A549 (cell line): Measurements from ENCODE around the gene TRA2B. TPM values are rescaled to one million over a fixed set of nuclear protein-coding genes. Genes with fewer than 3 reads are reported as not detected.

ENCODE experiments used
- ATAC-seq, 2 experiments: fragments of 200-7000 bp in 1 of 2; fragments of >200 bp in 1 of 2; cut with Nextera tagmentation in 1 of 2; cut with Tn5 transposase in 1 of 2; 3 replicates each; pipeline versions ENCODE4 v1.8.0 to v1.9.1; 2018 to 2020; ENCODE audit warnings: mild to moderate bottlenecking in 1 of 2, moderate library complexity in 1 of 2
- CTCF ChIA-PET: fragments of 300-600 bp; sonication (Branson Sonifier 250); formaldehyde crosslinking; extraction: SDS; loops from one replicate; lab custom pipeline; 2021; ENCODE audit warnings: antibody characterized with exemption, inconsistent platforms; lab: Yijun Ruan, JAX
- POLR2A ChIA-PET: fragments of 350-600 bp; formaldehyde crosslinking; extraction: SDS; loops from one replicate; lab custom pipeline; 2021; ENCODE audit warnings: antibody characterized with exemption, inconsistent platforms; lab: Yijun Ruan, JAX
- DNase-seq, 2 experiments: peaks; one replicate each; pipeline versions ENCODE4 v3.0.0 to v3.0.0-alpha.2; 2011 to 2016; ENCODE audit warnings: low read depth in 1 of 2, low spot score in 1 of 2
- FAIRE-seq: peaks from 2 replicates; lab custom pipeline; 2011; peaks lifted over from hg19 to GRCh38; lab: Jason Lieb, UNC
- H3K27ac ChIP-seq, 2 experiments: fragments of >200 bp; sonication (Bioruptor Twin); formaldehyde crosslinking; 3 replicates each; pipeline ENCODE4 v1.5.1; 2016 to 2017
- H3K4me1 ChIP-seq: fragments of >200 bp; sonication (Bioruptor Twin); formaldehyde crosslinking; 3 replicates; pipeline ENCODE4 v1.6.1; 2016
- H3K4me2 ChIP-seq: fragments of >200 bp; sonication (Bioruptor Twin); formaldehyde crosslinking; 3 replicates; pipeline ENCODE4 v1.6.1; 2016
- H3K4me3 ChIP-seq: fragments of >200 bp; sonication (Bioruptor Twin); formaldehyde crosslinking; 3 replicates; pipeline ENCODE4 v1.5.1; 2016
- H3K9me3 ChIP-seq: fragments of >200 bp; sonication (Bioruptor Twin); formaldehyde crosslinking; 3 replicates; pipeline ENCODE4 v1.6.1; 2016
- CHD2 ChIP-seq: fragments of 150-350 bp; IDR thresholded peaks from 2 replicates; pipeline ENCODE4 v1.6.1; 2014; ENCODE audit warnings: low read length; ENCODE audit not compliant: partially characterized antibody
- E2F6 ChIP-seq: IDR thresholded peaks from 2 replicates; pipeline ENCODE4 v1.6.1; 2012; ENCODE audit warnings: low read depth, borderline replicate concordance
- EHMT2 ChIP-seq: fragments of 200-600 bp; sonication (generic); IDR thresholded peaks from 2 replicates; pipeline ENCODE4 v1.6.1; 2016; ENCODE audit warnings: antibody characterized with exemption, low read depth, mild to moderate bottlenecking, moderate library complexity
- HDAC2 ChIP-seq: fragments of 200-600 bp; sonication (generic); IDR thresholded peaks from 2 replicates; pipeline ENCODE4 v1.6.1; 2016
- HEYL ChIP-seq: fragments of 250-450 bp; sonication (Bioruptor Pico); IDR thresholded peaks from 2 replicates; pipeline ENCODE4 v1.8.0; 2021; ENCODE audit warnings: mild to moderate bottlenecking, moderate library complexity
- HMGXB4 ChIP-seq: fragments of 250-450 bp; sonication (Bioruptor Pico); IDR thresholded peaks from 2 replicates; pipeline ENCODE4 v1.5.0; 2021; ENCODE audit warnings: mild to moderate bottlenecking, moderate library complexity, borderline replicate concordance
- HOXA7 ChIP-seq: fragments of 250-450 bp; sonication (Bioruptor Pico); IDR thresholded peaks from 2 replicates; pipeline ENCODE4 v1.5.0; 2020; ENCODE audit warnings: mild to moderate bottlenecking, moderate library complexity
- KDM5A ChIP-seq: fragments of 200-600 bp; sonication (generic); IDR thresholded peaks from 2 replicates; pipeline ENCODE4 v1.6.1; 2016; ENCODE audit warnings: antibody characterized with exemption, mild to moderate bottlenecking
- POLR2A ChIP-seq: IDR thresholded peaks from 2 replicates; pipeline ENCODE4 v1.6.1; 2012; ENCODE audit warnings: mild to moderate bottlenecking, low read length
- POLR2AphosphoS2 ChIP-seq: conservative IDR thresholded peaks from 2 replicates; pipeline ENCODE4 v1.6.1; 2012; ENCODE audit warnings: low read length, improper control_type of control experiment, inconsistent platforms
- RAD21 ChIP-seq, 2 experiments: fragments of >200 bp in 1 of 2; sonication (Bioruptor Twin) in 1 of 2; formaldehyde crosslinking in 1 of 2; IDR thresholded peaks in 1 of 2; conservative IDR thresholded peaks in 1 of 2; 2 replicates in 1 of 2; 3 replicates in 1 of 2; pipeline ENCODE4 v1.6.1; 2012 to 2018; ENCODE audit warnings: inconsistent platforms in 1 of 2
- SREBF2 ChIP-seq: fragments of 450-650 bp; IDR thresholded peaks from 2 replicates; pipeline ENCODE4 v1.6.1; 2014; ENCODE audit warnings: mild to moderate bottlenecking, moderate library complexity
- TFCP2L1 ChIP-seq: fragments of 250-450 bp; sonication (Bioruptor Pico); IDR thresholded peaks from 2 replicates; pipeline ENCODE4 v1.5.0; 2021; ENCODE audit warnings: mild to moderate bottlenecking
- ZFP36 ChIP-seq: fragments of 450-650 bp; IDR thresholded peaks from 2 replicates; pipeline ENCODE4 v1.6.1; 2014; ENCODE audit warnings: borderline replicate concordance; ENCODE audit not compliant: partially characterized antibody
- ZNF302 ChIP-seq: fragments of 250-450 bp; sonication (Bioruptor Pico); IDR thresholded peaks from 2 replicates; pipeline ENCODE4 v1.9.0; 2021; ENCODE audit warnings: inconsistent platforms, mild to moderate bottlenecking, moderate library complexity
- ZSCAN20 ChIP-seq: fragments of 250-450 bp; sonication (Bioruptor Pico); IDR thresholded peaks from 2 replicates; pipeline ENCODE4 v1.8.0; 2022; ENCODE audit warnings: mild to moderate bottlenecking, moderate library complexity
- WGBS: methylation state at CpG from one replicate; pipeline ENCODE4 v1.1.6; 2017; ENCODE audit errors: missing lambda C conversion rate; 5-methylcytosine and 5-hydroxymethylcytosine counted together
- polyA plus RNA-seq, 4 experiments: library from polyadenylated mRNA; depleted of rRNA in 3 of 4; stranded (reverse); fragments of >200 nt; fragmentation: RNase III in 1 of 4; extraction: RNeasy Plus Mini Kit Qiagen cat#74134 plus additional on column Dnase treatment in 1 of 4; gene quantifications; 2 replicates in 3 of 4; 3 replicates in 1 of 4; pipeline ENCODE4 v1.2.3, GENCODE V29; 2011 to 2017

Gene TRA2B
- polyA plus RNA-seq, 2 of the 4 experiments (the other 2 are of a cell fraction) = 193 to 273 TPM

- ATAC-seq = peak in 1 of 2 experiments; percentile 17; a peak in 2 of 6 replicates
- DNase-seq = no peak
- no peaks in the 10 kb centered on the region for H3K9me3 ChIP-seq
- ChIA-PET POLR2A (interaction anchor here (2.9 kb wide), 1 partner anchor 8 kb away, joined by 25 read pairs; the partner anchor contains the start of gene TRA2B), CTCF (interaction anchor here (1.1 to 2.3 kb wide), 3 partner anchors 8 to 252 kb away, joined by 3 to 6 read pairs (median 3); no protein-coding TSS in a partner anchor)
- peaks cover 93% of the 10 kb centered on the region for H3K4me1 ChIP-seq
- peak overlapping the region; percentile 76 for H3K4me2 ChIP-seq
- H3K27ac ChIP-seq = no peak overlapping the region
- WGBS = 17% methylated on average over 3 of the region's 3 CpGs
- peak; percentile 38 for TF ChIP-seq POLR2AphosphoS2
- TF ChIP-seq CHD2 = no peak
- peak overlapping the region; percentile 9; the same call in 1 of the 3 replicates for H3K4me3 ChIP-seq
- FAIRE-seq = no peak
Observed at GRCh38 chr3:185929192-185930151, 8.3 kb downstream of the TRA2B start.

GRCh38 chr3:185928496-185928895 lies 9.3 kb downstream of the TRA2B start:
- POLR2A ChIA-PET = interaction anchor here (2.9 kb wide), 1 partner anchor 9 kb away, joined by 25 read pairs; the partner anchor contains the start of gene TRA2B
- peaks cover 88% of the 10 kb centered on the region for H3K4me1 ChIP-seq
- WGBS = 10% methylated on average over 1 of the region's 1 CpG
- CTCF ChIA-PET = interaction anchor here (1.1 to 2.3 kb wide), 4 partner anchors 7 to 251 kb away, joined by 3 to 9 read pairs (median 6); partner anchors contain the start of gene TRA2B
- TF ChIP-seq HOXA7 (CRISPR knock-in tag) = no peak
- TF ChIP-seq TFCP2L1 = no peak
- no peak for TF ChIP-seq HEYL
- TF ChIP-seq E2F6 = no peak
- TF ChIP-seq HMGXB4 = no peak
- TF ChIP-seq KDM5A = no peak
- no peak for TF ChIP-seq SREBF2
- no peak for TF ChIP-seq ZSCAN20 (CRISPR knock-in tag)
- no peak for TF ChIP-seq EHMT2
- TF ChIP-seq RAD21 (conservative IDR thresholded peaks at IDR 0.05 in 1 of 2, IDR thresholded peaks at IDR 0.05 in 1 of 2) = no peak
- TF ChIP-seq HDAC2 = no peak
- no peak for TF ChIP-seq POLR2A
- no peak for TF ChIP-seq ZNF302 (CRISPR knock-in tag)
- TF ChIP-seq, all 56 proteins: peak for 0
- no peak for ATAC-seq
- H3K4me2 ChIP-seq = peak overlapping the region; percentile 76
- no peak overlapping the region for H3K4me3 ChIP-seq
- no peaks in the 10 kb centered on the region for H3K9me3 ChIP-seq
- no peak for DNase-seq
- FAIRE-seq = no peak
- H3K27ac ChIP-seq = no peak overlapping the region

- H3K27ac ChIP-seq = no peak overlapping the region
- POLR2A ChIA-PET = interaction anchor here (0.8 to 2.9 kb wide), 2 partner anchors 10 to 32 kb away, joined by 4 to 25 read pairs; partner anchors contain the start of gene TRA2B
- no peaks in the 10 kb centered on the region for H3K9me3 ChIP-seq
- H3K4me1 ChIP-seq = peaks cover 79% of the 10 kb centered on the region
- peak overlapping the region; percentile 76 for H3K4me2 ChIP-seq
- FAIRE-seq (no peak), ATAC-seq (peak in 1 of 2 experiments; percentile 15; a peak in 3 of 6 replicates), DNase-seq (no peak)
- CTCF ChIA-PET = interaction anchor here (1.2 to 1.4 kb wide), 2 partner anchors 10 to 16 kb away, joined by 5 to 9 read pairs; partner anchors contain the start of gene TRA2B
- WGBS = 8% methylated on average over 1 of the region's 1 CpG
- H3K4me3 ChIP-seq = no peak overlapping the region
- TF ChIP-seq ZFP36 = no peak
- peak; percentile 91 for TF ChIP-seq POLR2AphosphoS2
Observed at GRCh38 chr3:185927501-185928200, 10.2 kb downstream of the TRA2B start.
